Activated CD4-positive, alpha-beta T cell treated with anti-CD3 and anti-CD28 coated beads, Interleukin-2, amount 50 U/mL, for 16 hours (primary cell): ENCODE data around the gene UBE2E2.

Experiments
- DNase-seq: peaks from one replicate; pipeline ENCODE4 v3.0.0-alpha.2; 2020

The UBE2E2 gene

DNA sequence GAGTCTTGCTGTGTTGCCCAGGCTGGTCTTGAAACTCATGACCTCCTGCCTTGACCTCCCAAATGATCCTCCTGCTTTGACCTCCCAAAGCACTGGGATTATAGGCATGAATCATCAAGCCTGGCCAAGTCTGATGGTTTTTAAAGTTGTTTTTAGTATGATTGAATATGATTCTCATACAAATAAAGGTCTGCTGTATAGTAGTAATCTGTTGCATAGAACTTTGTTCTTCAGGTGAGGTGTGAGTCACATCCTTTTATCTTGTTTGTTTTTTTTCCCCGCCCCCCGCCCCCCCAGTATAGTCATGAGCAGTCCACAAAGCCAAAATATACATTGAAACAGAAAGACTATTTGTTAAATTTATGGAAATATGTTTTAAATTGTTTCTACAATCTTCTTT lies 39.0 kb downstream of the UBE2E2 start:
- no peak for DNase-seq

DNA sequence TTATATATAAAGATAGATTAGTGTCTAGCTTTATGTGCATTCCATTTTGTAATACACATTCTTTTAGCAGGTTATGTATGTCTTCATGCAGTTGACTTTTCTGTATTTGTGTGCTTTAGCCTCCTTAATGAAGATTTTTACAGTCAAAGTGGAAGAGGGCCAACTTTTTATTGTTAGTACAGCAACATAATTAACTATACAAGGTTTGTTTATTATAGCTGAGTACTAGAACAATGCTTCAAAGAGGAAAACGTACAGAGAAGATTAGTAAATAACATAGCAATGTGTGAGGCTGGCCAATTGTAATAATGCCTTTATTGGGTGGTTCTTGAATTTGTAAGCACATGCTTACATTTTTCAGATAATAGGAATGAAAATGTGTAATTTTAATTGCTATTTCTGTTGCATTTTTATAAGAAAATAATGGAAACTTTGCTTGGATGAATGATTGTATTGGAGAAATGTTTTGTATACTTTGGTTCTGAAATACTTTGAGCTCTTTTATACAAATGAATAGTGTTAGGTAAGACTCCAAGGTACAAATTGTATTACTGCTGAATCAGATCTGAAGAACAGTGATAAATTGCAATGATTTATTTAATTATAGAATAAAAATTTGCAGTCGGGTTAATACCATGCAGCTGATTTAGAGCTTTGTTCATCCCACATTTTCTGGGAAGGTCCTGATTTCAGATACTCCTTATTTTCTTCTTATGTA lies 41.4 kb downstream of the UBE2E2 start:
- no peak for DNase-seq

DNA sequence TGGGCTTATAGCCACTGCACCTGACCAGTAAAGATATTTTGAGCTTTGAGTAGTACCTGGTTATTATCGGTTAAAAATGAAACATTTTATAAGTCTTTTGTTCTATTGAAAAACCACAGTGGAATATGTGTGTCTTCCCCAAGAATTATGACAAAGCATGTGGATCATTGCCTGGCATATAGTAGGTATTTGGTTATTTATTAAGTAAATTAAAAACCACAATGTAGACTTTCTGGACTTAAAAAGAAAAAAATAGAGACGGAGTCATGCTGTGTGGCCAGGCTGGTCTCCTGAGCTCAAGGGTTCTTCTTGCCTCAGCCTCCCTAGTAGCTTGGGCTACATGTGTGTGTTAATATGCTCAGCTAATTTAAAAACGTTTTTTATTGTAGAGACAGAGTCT lies 43.5 kb downstream of the UBE2E2 start:
- DNase-seq, result no peak

DNA sequence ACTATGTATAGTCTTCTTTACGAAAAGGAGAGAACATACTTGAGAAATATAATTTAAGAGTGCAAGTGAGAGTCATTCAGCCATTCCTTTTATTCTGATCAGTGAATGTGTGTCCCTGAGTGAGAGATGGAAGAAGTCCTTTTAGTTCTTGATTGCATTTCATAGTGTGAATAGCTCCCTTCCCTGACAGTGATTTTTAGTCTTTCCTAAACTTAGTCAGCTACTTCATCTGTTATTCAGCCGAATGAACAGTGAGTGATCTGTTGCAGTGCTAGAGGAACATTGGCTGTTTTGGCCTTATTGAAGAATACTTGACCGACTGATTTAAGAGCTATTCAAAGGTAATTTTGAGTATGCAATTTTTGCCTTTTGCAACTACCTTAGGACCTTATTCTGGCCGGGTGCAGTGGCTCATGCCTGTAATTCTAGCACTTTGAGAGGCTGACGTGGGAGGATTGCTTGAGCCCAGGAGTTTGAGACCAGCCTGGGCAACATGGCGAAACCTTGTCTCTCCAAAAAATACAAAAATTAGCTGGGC lies 45.5 kb downstream of the UBE2E2 start:
- DNase-seq, result no peak

DNA sequence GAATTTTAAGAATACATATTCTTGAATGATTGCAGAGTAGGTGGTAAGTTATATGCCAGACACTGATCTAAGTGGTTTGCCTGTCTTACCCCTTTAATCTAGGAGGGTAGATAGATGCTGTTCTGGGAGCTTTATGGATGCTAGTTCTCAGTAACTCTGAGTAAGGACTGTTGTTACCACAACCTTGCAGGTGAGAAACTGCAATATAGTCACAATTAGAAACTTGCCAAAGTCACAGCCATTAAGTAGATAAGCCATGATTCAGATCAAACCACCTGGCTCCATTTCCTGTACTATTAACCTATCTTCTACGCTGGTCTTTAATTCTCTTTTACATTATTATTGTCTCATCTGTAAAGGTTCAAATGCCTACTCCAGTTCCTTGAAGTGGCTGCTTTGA lies 46.8 kb downstream of the UBE2E2 start:
- no peak for DNase-seq

DNA sequence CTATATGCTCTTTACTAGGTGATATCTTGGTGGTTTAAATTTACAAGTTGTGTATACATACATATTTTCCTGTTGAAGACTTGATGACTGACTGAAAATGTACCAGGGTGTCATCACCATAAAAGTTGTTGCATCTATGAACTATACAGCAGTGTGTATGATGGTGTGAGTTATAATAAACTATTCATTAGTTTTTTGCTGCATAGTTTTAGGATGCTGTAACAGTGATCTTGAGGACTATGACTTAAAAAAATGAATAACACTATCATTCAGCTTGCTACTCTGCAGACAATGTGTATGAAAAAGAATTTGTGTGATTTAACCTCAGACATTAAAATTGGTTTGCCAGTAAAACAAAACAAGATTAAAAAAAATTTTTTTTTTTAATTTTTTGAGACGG lies 49.0 kb downstream of the UBE2E2 start:
- no peak for DNase-seq

DNA sequence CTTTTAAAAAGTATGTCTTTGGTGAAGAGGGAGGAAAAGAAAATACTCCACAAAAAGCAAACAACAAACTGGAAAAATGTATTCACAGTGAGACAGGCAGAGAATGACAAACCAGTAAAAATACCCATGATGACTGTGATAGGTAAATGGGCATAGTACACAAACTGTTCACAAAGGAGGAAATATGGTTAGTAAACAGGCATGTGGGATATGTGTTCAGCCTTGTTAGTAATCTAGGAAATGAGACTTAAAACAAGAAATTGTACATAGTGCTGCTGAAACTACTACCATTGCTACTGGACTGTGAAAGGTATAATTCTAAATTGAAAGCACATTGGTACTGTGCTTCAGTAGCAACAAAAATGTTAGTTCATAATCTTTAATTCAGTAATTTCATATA lies 50.1 kb downstream of the UBE2E2 start:
- DNase-seq, result no peak

DNA sequence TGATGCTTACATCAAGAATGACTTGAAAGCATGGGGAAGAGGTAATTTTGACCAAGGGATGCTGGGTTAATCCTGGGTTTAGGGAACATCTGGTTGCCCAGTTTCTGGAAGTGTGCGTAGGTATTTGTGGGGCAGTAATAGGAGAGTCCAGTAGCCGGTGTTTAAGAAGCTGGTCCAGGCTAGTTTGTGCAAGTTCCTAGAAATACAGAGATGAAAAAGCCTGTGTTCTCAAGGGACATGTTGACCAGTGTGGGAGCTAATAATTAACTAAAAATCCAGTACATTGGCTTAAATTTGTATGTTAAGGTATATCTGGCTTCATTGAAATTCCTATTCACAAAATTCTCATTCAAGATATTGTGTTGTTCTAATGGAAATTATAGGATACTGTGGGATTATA lies 51.2 kb downstream of the UBE2E2 start:
- no peak for DNase-seq

DNA sequence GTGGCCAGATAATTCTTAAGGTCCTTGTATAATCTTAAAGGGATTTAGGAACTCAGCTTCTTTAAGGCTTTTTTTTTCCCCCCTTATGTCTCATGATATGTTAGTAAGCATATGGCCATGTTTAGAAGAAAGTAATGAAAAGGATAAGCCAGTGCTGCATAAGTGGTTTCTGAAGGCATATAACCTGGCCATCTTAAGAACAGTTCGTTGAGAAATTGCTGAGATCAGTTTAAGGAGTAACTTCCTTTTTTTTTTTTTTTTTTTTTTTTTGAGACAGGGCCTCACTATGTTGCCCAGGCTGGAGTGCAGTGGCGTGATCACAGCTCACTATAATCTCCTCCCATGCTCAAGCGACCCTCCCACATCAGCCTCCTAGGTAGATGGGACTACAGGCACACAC lies 51.7 kb downstream of the UBE2E2 start:
- no peak for DNase-seq

DNA sequence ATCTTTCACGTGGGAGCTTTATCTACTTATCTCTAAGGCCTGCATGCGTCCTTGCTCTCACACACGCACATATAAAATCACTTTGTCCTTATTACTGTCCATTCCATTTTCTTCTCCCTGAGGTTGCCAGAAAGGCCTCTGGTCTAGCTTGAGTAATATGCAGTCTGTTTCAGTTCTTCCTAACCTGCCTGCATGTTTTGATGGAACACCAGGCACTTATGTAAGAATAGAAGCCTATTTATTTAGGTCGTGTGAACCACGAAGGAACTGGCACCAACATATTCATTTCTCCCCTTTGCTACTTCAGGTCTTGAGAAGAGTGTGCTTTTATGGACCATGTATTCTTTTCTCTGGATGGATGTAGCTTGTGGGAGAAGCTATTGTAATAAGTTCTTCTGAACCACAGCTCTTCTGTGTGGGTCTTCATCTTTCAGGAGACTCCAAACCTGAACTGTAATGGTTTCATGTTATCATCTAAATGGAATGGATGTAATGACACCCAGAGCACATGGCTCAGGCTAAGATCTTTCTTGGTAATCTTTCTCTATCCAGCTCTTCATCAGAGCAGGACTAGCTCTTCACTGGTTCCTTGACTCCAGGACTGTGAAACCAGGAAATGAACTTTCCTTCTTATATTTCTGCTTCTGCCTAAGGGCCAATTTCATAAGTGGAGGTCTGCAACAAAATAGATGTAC lies 53.8 kb downstream of the UBE2E2 start:
- DNase-seq, result no peak

DNA sequence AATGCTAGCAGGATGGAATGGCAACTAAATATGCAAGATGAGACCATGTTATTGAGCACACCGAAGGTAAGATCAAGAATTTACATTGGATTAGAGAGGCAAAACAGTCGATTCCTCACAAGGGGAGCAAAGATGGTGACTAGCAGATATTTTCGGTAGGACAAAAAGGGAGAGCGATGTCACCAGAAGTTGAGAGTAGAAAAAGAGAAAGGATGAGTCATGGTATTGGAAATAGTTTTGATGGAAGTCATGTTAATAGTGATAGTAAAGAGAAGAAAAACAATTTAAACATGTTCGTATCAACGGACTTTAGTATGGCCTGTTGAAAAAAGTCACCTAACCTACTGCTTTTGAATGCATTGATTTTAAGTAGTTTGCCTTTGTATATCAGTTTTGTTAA lies 55.0 kb downstream of the UBE2E2 start:
- DNase-seq, result no peak

DNA sequence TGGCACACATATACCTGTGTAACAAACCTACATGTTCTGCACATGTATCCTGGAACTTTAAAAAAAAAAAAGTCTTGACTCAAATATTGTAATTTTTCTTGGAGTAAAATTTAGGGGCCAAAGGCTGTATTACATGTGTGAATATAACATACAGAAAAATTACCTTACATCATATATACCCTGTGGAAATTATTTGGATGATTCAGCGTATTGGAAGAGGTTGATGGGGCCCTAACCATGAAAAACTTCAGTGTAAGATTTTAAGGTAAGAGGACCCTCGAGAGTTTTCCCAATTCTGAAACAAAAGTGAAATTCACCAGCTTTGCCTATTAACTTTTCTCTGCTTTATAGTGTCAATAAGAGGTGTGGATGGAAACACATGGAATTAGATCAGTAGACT lies 56.4 kb downstream of the UBE2E2 start:
- DNase-seq, result no peak

DNA sequence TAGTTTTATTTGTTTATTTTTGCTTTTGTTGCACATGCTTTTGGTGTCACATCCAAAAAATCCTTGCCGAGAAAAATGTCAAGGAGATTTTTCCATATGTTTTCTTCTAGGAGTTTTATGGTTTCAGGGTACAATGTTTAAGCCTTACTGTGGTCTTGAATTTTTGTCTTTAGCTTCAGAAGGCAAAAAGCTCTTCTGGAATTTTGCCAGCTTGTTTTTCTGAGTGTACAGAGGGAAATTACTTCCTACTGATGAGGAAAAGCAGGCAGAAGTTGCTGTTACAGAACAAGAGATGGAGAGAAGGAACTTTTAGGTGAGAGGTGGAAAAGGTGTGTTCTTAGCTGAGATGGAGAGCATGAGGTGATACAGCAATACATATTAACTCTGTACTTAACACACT lies 59.6 kb downstream of the UBE2E2 start:
- DNase-seq, result no peak

DNA sequence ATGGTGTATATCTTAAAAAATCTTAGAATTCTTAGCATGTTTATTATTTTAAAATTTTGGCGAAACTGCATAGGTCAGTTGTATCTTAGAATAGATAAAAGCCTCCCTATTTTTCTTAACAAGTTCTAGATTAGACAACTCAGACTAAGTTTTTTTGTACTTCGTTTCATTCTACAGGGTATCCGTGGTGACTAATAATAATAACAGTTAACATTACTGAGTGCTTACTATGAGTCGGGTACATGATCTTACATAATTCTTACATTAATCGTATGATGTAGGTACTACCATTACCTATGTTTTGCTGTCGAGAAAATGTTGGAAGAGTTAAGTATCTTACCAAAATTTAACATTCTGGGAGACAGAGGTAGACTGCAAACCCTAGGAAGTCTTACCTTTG lies 60.7 kb downstream of the UBE2E2 start:
- DNase-seq, result no peak

DNA sequence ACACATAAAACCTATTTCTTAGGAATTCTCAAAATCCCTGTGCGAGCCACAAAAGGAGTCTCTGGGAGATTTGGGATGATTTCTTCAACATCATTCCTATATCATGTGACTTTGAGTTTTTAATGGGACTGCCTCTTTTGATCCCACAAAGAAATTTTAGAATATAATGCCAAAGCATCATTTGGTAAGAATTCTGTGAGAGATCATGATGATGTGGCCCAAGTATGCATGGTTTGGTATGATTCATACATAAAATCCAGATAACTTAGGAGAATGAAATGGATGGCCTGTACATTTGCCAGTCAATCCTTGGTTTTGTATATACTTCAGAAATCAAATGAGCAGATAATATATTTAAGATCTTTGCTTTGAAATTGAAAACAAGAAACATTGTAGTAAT lies 61.3 kb downstream of the UBE2E2 start:
- no peak for DNase-seq

DNA sequence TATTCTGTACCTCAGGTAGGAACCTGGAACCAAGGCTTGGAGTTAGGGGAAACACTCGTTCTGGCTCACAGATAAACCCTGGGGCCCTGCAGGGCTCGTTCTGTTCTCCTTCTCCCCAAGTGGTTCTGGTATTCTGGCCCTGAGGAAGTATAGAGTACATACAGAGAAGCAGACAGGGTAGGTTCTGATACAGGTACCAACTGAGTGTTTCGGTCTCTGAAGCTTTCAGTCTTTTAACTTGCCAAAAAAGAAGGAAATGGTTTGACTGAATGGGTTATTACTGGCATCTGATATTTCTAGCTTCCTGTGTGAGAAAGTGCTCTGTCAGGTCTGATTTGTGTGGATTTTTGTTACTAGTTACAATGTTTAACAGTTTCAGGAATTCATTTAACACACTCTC lies 67.3 kb downstream of the UBE2E2 start:
- no peak for DNase-seq

DNA sequence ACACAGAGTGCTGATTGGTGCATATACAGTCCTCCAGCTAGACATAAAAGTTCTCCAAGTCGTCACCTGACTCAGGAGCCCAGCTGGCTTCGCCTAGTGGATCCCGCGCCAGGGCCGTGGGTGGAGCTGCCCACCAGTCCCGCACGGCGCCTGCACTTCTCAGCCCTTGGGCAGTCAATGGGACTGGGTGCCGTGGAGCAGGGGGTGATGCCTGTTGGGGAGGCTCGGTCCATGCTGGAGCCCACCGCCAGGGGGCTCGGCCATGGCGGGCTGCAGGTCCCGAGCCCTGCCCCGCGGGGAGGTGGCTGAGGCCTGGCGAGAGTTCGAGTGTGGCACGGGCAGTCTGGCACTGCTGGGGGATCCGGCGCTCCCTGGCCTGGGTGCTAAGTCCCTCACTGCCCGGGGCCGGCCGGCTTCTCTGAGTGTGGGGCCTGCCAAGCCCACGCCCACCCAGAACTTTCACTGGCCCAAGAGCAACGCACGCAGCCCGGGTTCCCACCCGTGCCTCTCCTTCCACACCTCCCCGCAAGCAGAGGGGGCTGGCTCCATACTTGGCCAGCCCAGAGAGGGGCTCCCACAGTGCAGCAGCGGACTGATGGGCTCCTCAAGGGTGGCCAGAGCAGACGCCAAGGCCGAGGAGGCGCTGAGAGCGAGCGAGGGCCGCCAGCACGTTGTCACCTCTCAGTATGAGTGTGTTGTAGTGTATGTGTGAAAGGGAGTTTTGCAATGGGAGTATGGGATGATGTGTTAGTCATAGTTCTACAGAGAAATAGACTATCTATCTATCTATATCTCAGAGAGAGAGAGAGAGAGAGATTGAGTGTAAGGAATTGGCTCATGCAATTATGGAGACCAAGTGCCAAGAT lies 69.0 kb downstream of the UBE2E2 start:
- no peak for DNase-seq

DNA sequence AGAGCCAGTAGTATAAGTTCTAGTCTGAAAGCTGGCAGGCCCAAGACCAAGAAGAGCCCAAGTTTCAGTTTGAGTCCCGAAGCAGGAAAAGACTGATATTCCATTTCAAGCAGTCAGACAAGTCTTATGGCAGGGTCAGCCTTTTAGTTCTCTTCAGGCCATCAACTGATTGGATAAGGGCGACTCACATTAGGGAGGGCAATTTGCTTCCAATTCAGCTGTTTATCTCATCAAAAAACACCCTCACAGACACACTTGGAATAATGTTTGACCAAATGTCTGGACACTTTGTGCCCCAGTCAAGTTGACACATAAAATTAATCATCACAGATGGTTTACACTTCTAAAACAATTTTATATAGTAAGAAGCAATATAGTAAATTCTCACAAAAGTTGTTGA lies 69.7 kb downstream of the UBE2E2 start:
- DNase-seq, result no peak

DNA sequence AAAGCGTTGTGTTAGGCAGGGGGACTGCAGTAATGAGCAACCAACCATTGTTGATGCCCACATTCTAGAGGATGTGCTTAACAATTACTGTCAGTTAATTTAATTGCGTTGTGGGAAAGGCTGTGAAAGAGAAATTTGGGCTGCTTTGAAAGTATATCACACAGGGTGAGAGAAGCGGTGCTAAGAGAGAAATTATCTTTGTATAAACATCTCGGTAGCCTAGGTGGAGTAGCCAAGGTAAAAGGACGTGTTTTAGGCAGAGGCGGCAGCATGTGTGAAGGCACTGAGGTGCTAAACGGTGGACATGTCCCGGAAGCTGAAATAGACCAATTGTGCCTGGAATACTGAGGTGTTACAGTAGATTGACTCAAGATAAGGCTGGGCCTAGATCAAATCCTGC lies 71.9 kb downstream of the UBE2E2 start:
- DNase-seq, result no peak

DNA sequence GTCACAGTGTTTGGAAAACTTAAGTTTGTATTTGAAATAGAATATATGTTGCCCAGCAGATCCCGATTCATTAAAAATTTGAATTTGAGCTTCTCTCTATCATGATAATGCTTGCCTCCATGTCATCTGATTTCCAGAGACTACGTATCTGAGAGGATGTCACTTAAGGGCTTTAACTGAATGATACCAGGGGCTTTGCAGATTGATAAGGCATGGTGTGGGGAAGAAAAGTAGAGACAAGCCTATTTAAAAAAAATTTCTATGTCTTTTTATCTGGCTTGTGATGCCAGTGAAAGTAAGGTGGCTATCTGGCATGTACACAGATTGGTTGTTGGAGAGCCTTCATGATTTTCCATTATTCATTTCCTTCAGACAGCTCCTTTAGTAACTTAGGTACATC lies 72.7 kb downstream of the UBE2E2 start:
- no peak for DNase-seq

DNA sequence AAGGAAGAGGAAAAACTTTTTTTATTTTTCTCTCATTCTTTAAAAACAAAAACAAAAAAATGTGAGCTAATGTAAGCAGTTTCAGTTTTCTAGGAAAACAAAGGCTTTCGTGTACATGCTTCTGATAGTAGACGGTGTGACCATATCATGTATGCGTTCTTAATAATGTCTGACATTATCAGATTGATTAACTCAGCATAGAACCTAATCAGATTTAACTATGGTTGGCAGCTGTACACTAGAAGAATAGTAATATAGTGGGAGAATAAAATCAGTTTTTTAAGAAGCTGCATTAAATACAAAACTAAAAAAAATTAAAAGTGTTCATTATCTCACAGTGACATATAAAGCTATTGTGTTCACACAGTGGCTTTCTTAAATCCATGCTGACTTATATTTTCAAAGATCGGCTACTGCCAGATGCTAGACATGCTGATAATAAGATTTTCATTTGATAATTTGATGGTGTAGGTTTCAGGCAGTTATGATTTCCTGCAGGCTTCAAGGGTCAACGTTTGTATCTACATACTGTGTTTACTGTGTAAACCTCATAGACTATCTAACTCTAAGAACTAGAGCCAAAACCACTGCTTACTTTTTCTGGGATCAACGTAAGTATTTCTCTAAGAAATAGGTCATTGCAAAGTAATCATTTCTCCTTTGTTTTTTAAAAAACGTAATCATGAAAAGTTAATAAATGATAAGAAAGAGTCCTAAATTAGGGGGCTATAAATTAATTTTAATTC lies 74.0 kb downstream of the UBE2E2 start:
- no peak for DNase-seq

DNA sequence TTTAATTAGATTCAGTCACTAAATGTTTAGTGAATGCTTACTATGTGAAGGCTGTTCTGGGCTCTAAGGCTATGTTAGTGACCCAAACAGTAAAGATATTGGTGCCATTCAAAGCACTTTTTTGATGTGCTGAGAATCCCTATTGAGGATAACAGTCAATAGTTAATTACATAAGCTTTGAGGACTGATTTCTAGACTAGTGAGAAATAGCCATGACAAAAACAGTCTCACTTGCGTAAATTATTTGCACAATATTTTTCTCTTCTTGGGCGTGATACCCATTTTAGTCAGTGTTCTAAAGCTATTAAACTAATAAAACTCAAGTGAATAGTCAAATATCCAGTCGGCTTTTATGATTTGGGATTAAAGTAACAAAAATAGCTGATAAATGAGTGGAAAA lies 74.6 kb downstream of the UBE2E2 start:
- no peak for DNase-seq

DNA sequence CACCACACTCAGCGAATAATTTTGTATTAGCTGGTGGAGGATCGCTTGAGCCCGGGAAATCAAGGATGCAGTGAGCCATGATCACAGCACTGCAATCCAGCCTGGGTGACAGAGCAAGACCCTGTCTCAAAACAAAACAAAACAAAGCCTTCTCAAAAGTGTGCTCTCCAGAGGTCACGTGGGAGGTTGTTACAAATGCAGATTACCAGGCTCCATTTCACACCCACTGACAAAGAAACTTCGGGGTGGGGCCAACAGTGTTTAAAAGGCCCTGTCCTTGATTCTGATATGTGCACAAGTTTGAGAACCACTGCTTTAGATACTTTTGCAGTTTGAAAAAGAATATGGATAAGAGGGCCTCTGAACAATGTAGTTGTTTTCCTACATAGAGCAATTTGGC lies 80.5 kb downstream of the UBE2E2 start:
- no peak for DNase-seq
